ENCODE data around the gene SPATS2L.

- TF ChIP-seq CTCF (IDR thresholded peaks at IDR 0.05) (no peak), POLR2A (IDR thresholded peaks at IDR 0.05) (no peak), POLR2AphosphoS5 (IDR thresholded peaks at IDR 0.05) (peak; percentile 40)
Observed at GRCh38 chr2:200300638-200301314, 5.7 kb upstream of the SPATS2L start.

All from prostate gland (tissue), 2 donors.